Neural crest cell (in vitro differentiated cells): ENCODE data around the gene NGF. TPM values are rescaled to one million over a fixed set of nuclear protein-coding genes. Genes with fewer than 3 reads are reported as not detected.

Source experiments
- DNase-seq: peaks from one replicate; pipeline ENCODE4 v3.0.0; 2021; ENCODE audit warnings: low read depth, mixed read lengths, low spot score
- H3K27ac Mint-ChIP-seq: one replicate; pipeline ENCODE4 v1.8.0; 2021; ENCODE audit warnings: mild to moderate bottlenecking, mixed read lengths; ENCODE audit not compliant: unreplicated experiment
- H3K27me3 Mint-ChIP-seq: 2 replicates; pipeline ENCODE4 v1.8.0; 2021; ENCODE audit warnings: low read depth, mild to moderate bottlenecking, mixed read lengths
- H3K36me3 Mint-ChIP-seq: 2 replicates; pipeline ENCODE4 v1.8.0; 2021; ENCODE audit warnings: low read depth, mild to moderate bottlenecking, mixed read lengths
- H3K4me1 Mint-ChIP-seq: 2 replicates; pipeline ENCODE4 v1.8.0; 2021; ENCODE audit warnings: mixed read lengths
- H3K4me3 Mint-ChIP-seq: one replicate; pipeline ENCODE4 v1.8.0; 2021; ENCODE audit warnings: mild to moderate bottlenecking, mixed read lengths
- H3K9me3 Mint-ChIP-seq: 2 replicates; pipeline ENCODE4 v1.8.0; 2021; ENCODE audit warnings: mixed read lengths
- CTCF ChIP-seq: fragments of 200-600 bp; sonication (generic); conservative IDR thresholded peaks from 2 replicates; pipeline ENCODE4 v1.5.0; 2021; ENCODE audit warnings: antibody characterized with exemption, mild to moderate bottlenecking
- total RNA-seq: library from RNA; stranded (reverse); gene quantifications from 2 replicates; pipeline ENCODE4 v1.2.1, GENCODE V29; 2021

The NGF gene
- total RNA-seq, 1 donor from 2014 or later = not detected

GRCh38 chr1:115307661-115308060, 30.4 kb downstream of the NGF start:
- no peak for DNase-seq
- Mint-ChIP-seq H3K4me1 (peaks cover 10% of the 10 kb centered on the region), H3K9me3 (peaks cover 7% of the 10 kb centered on the region), H3K4me3 (no peak overlapping the region), H3K36me3 (no peaks in the 10 kb centered on the region), H3K27me3 (peaks cover 6% of the 10 kb centered on the region), H3K27ac (no peak overlapping the region)
- TF ChIP-seq CTCF = no peak

- H3K4me1 Mint-ChIP-seq = peaks cover 20% of the 10 kb centered on the region
- no peak for DNase-seq
- peaks cover 6% of the 10 kb centered on the region for H3K27me3 Mint-ChIP-seq
- no peak overlapping the region for H3K27ac Mint-ChIP-seq
- H3K36me3 Mint-ChIP-seq = no peaks in the 10 kb centered on the region
- TF ChIP-seq CTCF = no peak
- peaks cover 7% of the 10 kb centered on the region for H3K9me3 Mint-ChIP-seq
- H3K4me3 Mint-ChIP-seq = no peak overlapping the region
Measured at GRCh38 chr1:115306146-115306545, 31.9 kb downstream of the NGF start.

- Mint-ChIP-seq H3K4me1 (peaks cover 25% of the 10 kb centered on the region), H3K36me3 (no peaks in the 10 kb centered on the region), H3K27ac (no peak overlapping the region), H3K9me3 (peaks cover 4% of the 10 kb centered on the region), H3K4me3 (no peak overlapping the region), H3K27me3 (peaks cover 6% of the 10 kb centered on the region)
- TF ChIP-seq CTCF = no peak
- DNase-seq = no peak
Measured at GRCh38 chr1:115303364-115303763, 34.7 kb downstream of the NGF start.

DNA sequence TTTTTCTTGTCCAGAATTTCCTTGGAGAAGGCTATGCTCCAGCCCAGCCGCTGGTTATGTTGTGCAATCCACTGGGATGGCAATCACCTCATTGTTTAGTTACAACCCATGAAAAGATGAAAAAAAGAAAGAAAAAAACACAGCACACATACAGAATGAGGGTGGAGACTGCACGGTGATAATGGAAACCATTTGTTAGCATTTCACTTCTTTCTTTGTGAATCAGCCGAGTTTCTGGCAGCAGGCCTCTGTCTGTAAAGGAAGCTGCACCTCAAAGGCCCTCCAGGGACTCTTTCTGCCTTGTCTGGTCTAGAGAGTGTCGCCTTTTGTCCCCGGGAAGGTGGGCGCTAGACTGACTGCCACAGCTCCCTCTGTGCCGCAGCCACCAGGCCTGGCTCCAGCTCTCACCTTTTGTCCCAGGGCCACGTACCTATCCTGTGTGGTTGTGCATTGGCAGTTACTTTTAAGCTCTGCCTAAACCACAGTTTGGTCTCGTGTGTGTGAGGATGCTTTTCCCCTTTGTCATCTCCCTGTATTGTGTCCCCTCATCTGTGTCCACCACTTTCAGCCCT, 35.6 kb downstream of the NGF start:
- Mint-ChIP-seq H3K9me3 (peaks cover 4% of the 10 kb centered on the region), H3K27me3 (peaks cover 8% of the 10 kb centered on the region), H3K4me1 (peaks cover 25% of the 10 kb centered on the region), H3K27ac (no peak overlapping the region), H3K36me3 (no peaks in the 10 kb centered on the region), H3K4me3 (no peak overlapping the region)
- no peak for DNase-seq
- TF ChIP-seq CTCF = no peak

DNA sequence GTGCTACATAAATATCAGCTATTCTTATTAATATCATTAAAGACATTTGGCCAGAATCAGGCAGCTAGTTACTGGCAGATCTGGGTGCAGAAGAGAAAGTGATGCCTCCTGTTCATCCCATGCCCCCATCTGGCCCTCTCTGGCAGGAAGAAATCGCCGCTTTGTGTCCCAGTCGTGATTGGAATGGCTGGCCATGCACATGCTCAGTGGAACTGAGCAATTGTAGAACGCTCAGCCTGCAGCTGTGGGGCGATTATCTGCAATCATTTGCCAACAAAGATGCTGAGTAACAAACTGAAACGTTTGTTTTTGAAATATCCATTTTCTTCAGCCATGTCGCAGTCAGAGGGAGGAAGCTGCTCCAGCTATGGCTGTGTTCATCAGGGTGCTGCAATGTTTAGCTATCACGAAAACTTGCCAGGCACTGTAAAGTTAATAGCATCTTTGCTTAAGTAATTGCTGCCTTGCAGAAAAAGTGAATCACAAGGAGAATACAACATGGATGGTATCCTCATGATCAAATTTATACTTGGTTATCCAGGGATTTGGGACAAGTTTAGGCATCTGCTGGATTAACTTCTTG, 36.5 kb downstream of the NGF start:
- Mint-ChIP-seq H3K27ac (no peak overlapping the region), H3K4me3 (no peak overlapping the region), H3K9me3 (peaks cover 4% of the 10 kb centered on the region), H3K4me1 (peaks cover 25% of the 10 kb centered on the region), H3K27me3 (peaks cover 5% of the 10 kb centered on the region), H3K36me3 (no peaks in the 10 kb centered on the region)
- no peak for TF ChIP-seq CTCF
- no peak for DNase-seq
